ENCODE data around the gene GRWD1.

DNA sequence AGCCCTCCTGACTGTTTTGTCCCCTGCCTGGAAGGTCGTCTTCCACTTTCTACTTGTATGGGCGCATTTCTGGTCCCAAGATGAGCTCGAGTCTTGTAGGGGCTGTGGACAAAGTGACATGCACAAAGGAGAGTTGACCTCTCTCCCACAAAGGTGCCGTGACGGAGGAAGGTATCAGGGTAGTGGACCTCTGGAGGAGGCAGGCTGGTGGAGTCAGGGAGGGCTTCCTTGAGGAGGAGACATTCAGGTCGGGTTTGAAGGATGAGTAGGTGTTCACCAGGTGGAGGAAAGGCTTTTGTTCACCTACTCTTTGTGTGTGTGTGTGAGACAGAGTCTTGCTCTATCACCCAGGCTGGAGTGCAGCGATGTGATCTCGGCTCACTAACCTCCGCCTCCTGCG lies 25.1 kb downstream of the GRWD1 start:
- TF ChIP-seq, protein P1, sequence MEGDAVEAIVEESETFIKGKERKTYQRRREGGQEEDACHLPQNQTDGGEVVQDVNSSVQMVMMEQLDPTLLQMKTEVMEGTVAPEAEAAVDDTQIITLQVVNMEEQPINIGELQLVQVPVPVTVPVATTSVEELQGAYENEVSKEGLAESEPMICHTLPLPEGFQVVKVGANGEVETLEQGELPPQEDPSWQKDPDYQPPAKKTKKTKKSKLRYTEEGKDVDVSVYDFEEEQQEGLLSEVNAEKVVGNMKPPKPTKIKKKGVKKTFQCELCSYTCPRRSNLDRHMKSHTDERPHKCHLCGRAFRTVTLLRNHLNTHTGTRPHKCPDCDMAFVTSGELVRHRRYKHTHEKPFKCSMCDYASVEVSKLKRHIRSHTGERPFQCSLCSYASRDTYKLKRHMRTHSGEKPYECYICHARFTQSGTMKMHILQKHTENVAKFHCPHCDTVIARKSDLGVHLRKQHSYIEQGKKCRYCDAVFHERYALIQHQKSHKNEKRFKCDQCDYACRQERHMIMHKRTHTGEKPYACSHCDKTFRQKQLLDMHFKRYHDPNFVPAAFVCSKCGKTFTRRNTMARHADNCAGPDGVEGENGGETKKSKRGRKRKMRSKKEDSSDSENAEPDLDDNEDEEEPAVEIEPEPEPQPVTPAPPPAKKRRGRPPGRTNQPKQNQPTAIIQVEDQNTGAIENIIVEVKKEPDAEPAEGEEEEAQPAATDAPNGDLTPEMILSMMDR (IDR thresholded peaks at IDR 0.05) = no peak
- no peak for TF ChIP-seq POLR2AphosphoS5 (IDR thresholded peaks at IDR 0.05; ENCODE audit: insufficient read depth in 1 of 2, low read depth in 1 of 2)

Measured in vagina (tissue), 2 donors.